Lower lobe of right lung (tissue), 2 donors: ENCODE measurements around the gene CORO6. TPM values are rescaled to one million over a fixed set of nuclear protein-coding genes. Genes with fewer than 3 reads are reported as not detected.

Experiments
- ATAC-seq, 2 donors: fragments of 200-7000 bp; cut with Tn5 transposase; one replicate each; pipeline ENCODE4 v1.9.1; 2020 to 2022; ENCODE audit warnings: mild to moderate bottlenecking in 2 of 2, moderate library complexity in 2 of 2
- DNase-seq: peaks from one replicate; pipeline ENCODE4 v3.0.0-alpha.2; 2020
- H3K27ac ChIP-seq: fragments of 200-600 bp; one replicate; pipeline ENCODE4 v1.8.0; 2022
- H3K27me3 ChIP-seq: fragments of 200-600 bp; one replicate; pipeline ENCODE4 v1.8.0; 2022; ENCODE audit warnings: low read depth
- H3K36me3 ChIP-seq: fragments of 200-600 bp; one replicate; pipeline ENCODE4 v1.8.0; 2022; ENCODE audit warnings: mild to moderate bottlenecking
- H3K4me1 ChIP-seq: fragments of 200-600 bp; one replicate; pipeline ENCODE4 v1.8.0; 2022
- H3K4me3 ChIP-seq: fragments of 200-600 bp; one replicate; pipeline ENCODE4 v1.8.0; 2022; ENCODE audit warnings: mild to moderate bottlenecking
- H3K9me3 ChIP-seq: fragments of 200-600 bp; one replicate; pipeline ENCODE4 v1.8.0; 2022
- CTCF ChIP-seq: fragments of 200-600 bp; IDR thresholded peaks from one replicate; pipeline ENCODE4 v1.8.0; 2022; ENCODE audit warnings: antibody characterized with exemption, mild to moderate bottlenecking
- intact Hi-C: fragments of 100-400 bp; cut with DNase I; formaldehyde crosslinking; loops from one replicate; pipeline ENCODE4 v1.11.0; 2022
- total RNA-seq: library from RNA; stranded (reverse); fragmentation: NEBNext Ultra II Directional; extraction: Animal tissue kit (Norgen Biotek cat#: 25700); gene quantifications from one replicate; pipeline ENCODE4 v1.2.1, GENCODE V29; 2021
- donor health status: DM: no; HTN: yes; CAD: no; lungs with severe emphysema.

The CORO6 gene
- total RNA-seq, 1 donor from 2014 or later, result 6.6 TPM

GRCh38 chr17:29645515-29646051 is 22.9 kb upstream of the CORO6 start:
- H3K4me1 ChIP-seq, result peaks cover 55% of the 10 kb centered on the region
- no peak overlapping the region for H3K4me3 ChIP-seq
- no peaks in the 10 kb centered on the region for H3K27me3 ChIP-seq
- ATAC-seq (peak; percentile 75 to 84), DNase-seq (peak; percentile 66)
- no peaks in the 10 kb centered on the region for H3K9me3 ChIP-seq
- peak overlapping the region; percentile 73 for H3K27ac ChIP-seq
- TF ChIP-seq CTCF, result no peak
- intact Hi-C loops, result no loop called here
- peaks cover 41% of the 10 kb centered on the region for H3K36me3 ChIP-seq

- H3K4me1 ChIP-seq, result peaks cover 73% of the 10 kb centered on the region
- no peak overlapping the region for H3K4me3 ChIP-seq
- no peaks in the 10 kb centered on the region for H3K9me3 ChIP-seq
- no peak for TF ChIP-seq CTCF
- H3K27me3 ChIP-seq, result no peaks in the 10 kb centered on the region
- ATAC-seq (no peak), DNase-seq (no peak)
- peak overlapping the region; percentile 73 for H3K27ac ChIP-seq
- peaks cover 23% of the 10 kb centered on the region for H3K36me3 ChIP-seq
- intact Hi-C loops, result no loop called here
These were observed 21.1 kb upstream of the CORO6 start for GRCh38 chr17:29643817-29644160.

GRCh38 chr17:29642171-29642611 is 19.5 kb upstream of the CORO6 start:
- peaks cover 74% of the 10 kb centered on the region for H3K4me1 ChIP-seq
- no peaks in the 10 kb centered on the region for H3K9me3 ChIP-seq
- intact Hi-C loops, result no loop called here
- peak overlapping the region; percentile 73 for H3K27ac ChIP-seq
- no peak for TF ChIP-seq CTCF
- H3K27me3 ChIP-seq, result no peaks in the 10 kb centered on the region
- DNase-seq (no peak), ATAC-seq (no peak)
- peaks cover 12% of the 10 kb centered on the region for H3K36me3 ChIP-seq
- no peak overlapping the region for H3K4me3 ChIP-seq

GRCh38 chr17:29640981-29641642 is 18.4 kb upstream of the CORO6 start:
- peaks cover 20% of the 10 kb centered on the region for H3K36me3 ChIP-seq
- intact Hi-C loops, result no loop called here
- no peak overlapping the region for H3K4me3 ChIP-seq
- H3K4me1 ChIP-seq, result peaks cover 67% of the 10 kb centered on the region
- no peaks in the 10 kb centered on the region for H3K27me3 ChIP-seq
- peak; percentile 21 to 39 for ATAC-seq
- no peaks in the 10 kb centered on the region for H3K9me3 ChIP-seq
- DNase-seq, result no peak
- no peak for TF ChIP-seq CTCF
- peak overlapping the region; percentile 73 for H3K27ac ChIP-seq

GRCh38 chr17:29640413-29640812 is 17.7 kb upstream of the CORO6 start:
- Histone ChIP-seq H3K4me1 (peaks cover 65% of the 10 kb centered on the region), H3K27ac (peak overlapping the region; percentile 48), H3K27me3 (no peaks in the 10 kb centered on the region), H3K4me3 (no peak overlapping the region), H3K36me3 (peaks cover 27% of the 10 kb centered on the region), H3K9me3 (no peaks in the 10 kb centered on the region)
- ATAC-seq (no peak), DNase-seq (no peak)
- no peak for TF ChIP-seq CTCF
- intact Hi-C loops, result no loop called here
